CD4-positive, CD25-positive, alpha-beta regulatory T cell (primary cell): ENCODE results near the gene GSK3B. TPM values are rescaled to one million over a fixed set of nuclear protein-coding genes. Genes with fewer than 3 reads are reported as not detected.
A peak's percentile ranks its signal among the peaks of the same experiment; 100 is the strongest.

Experiments used
- ATAC-seq, 2 donors: fragments of 150-1000 bp; cut with Tn5 transposase; one replicate each; pipeline ENCODE4 v1.10.0; 2021; ENCODE audit warnings: low read depth in 2 of 2, moderate number of reproducible peaks in 2 of 2, moderate library complexity in 1 of 2
- DNase-seq, 3 donors: peaks; one replicate each; pipeline versions ENCODE4 v3.0.0 to v3.0.0-alpha.2; 2012 to 2022; ENCODE audit warnings: mixed read lengths in 1 of 3
- H3K27ac ChIP-seq: one replicate; pipeline ENCODE4 v1.7.0; 2013; ENCODE audit warnings: mild to moderate bottlenecking, low read length; ENCODE audit not compliant: insufficient read depth, poor library complexity, severe bottlenecking
- H3K27me3 ChIP-seq: one replicate; pipeline ENCODE4 v1.7.0; 2013; ENCODE audit warnings: low read length; ENCODE audit not compliant: control insufficient read depth, insufficient read depth
- H3K36me3 ChIP-seq: one replicate; pipeline ENCODE4 v1.7.0; 2013; ENCODE audit warnings: mild to moderate bottlenecking, low read length, moderate library complexity; ENCODE audit not compliant: control insufficient read depth, insufficient read depth
- H3K4me1 ChIP-seq: 2 replicates; pipeline ENCODE4 v1.7.0; 2013; ENCODE audit warnings: mild to moderate bottlenecking, low read length; ENCODE audit not compliant: insufficient read depth, control insufficient read depth, poor library complexity, severe bottlenecking
- H3K4me3 ChIP-seq: one replicate; pipeline ENCODE4 v1.7.0; 2013; ENCODE audit warnings: low read depth, mild to moderate bottlenecking, low read length, moderate library complexity
- H3K9me3 ChIP-seq, 2 experiments: 1 replicate in 1 of 2; 2 replicates in 1 of 2; pipeline ENCODE4 v1.7.0; 2013; ENCODE audit warnings: low read length in 2 of 2, mild to moderate bottlenecking in 1 of 2, moderate library complexity in 1 of 2; ENCODE audit not compliant: control insufficient read depth in 2 of 2
- H3K27ac Mint-ChIP-seq, 3 donors: one replicate each; pipeline ENCODE4 v1.8.0; 2020 to 2022; ENCODE audit warnings: mild to moderate bottlenecking in 3 of 3, mixed read lengths in 3 of 3, moderate library complexity in 2 of 3
- H3K27me3 Mint-ChIP-seq: one replicate; pipeline ENCODE4 v1.8.0; 2022; ENCODE audit warnings: mild to moderate bottlenecking, mixed read lengths
- H3K36me3 Mint-ChIP-seq: one replicate; pipeline ENCODE4 v1.8.0; 2020; ENCODE audit warnings: mixed read lengths
- H3K4me1 Mint-ChIP-seq, 4 donors: one replicate each; pipeline ENCODE4 v1.8.0; 2020 to 2022; ENCODE audit warnings: mixed read lengths in 4 of 4, mild to moderate bottlenecking in 1 of 4
- H3K4me3 Mint-ChIP-seq, 4 donors: one replicate each; pipeline ENCODE4 v1.8.0; 2020 to 2022; ENCODE audit warnings: mild to moderate bottlenecking in 4 of 4, mixed read lengths in 4 of 4, moderate library complexity in 3 of 4
- H3K9me3 Mint-ChIP-seq, 7 donors: one replicate each; pipeline ENCODE4 v1.8.0; 2020 to 2022; ENCODE audit warnings: mixed read lengths in 7 of 7, mild to moderate bottlenecking in 3 of 7, moderate library complexity in 2 of 7
- polyA plus RNA-seq, 4 donors: library from polyadenylated mRNA; unstranded; fragments of 300-500 nt; fragmentation: Illumina TruSeq; gene quantifications; one replicate each; pipeline ENCODE4 v1.2.3, GENCODE V29; 2021
- total RNA-seq: library from RNA; stranded (reverse); gene quantifications from one replicate; pipeline ENCODE4 v1.2.3, GENCODE V29; 2022

The GSK3B gene
- total and polyA plus RNA-seq, 5 donors from 2014 or later: 12.9 to 45.4 (median 15.7) TPM

DNA sequence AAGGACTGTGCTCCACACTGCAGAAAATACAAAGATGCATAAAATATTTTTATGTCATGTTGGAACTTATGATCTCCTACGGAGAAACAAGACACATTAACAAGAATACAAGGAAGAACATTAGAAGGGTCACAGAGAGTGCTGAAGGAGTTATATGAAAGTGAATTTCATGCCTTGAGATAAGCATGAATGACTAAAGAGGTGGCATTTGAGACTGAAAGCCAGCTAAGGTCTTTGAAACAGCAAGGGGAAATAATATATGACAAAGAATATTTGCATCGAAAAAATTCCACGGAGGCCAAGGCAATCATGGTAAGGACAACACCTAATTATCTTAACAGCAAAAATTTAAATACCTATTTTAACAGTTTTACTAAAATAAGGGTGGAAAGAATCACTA is 12.5 kb downstream of the GSK3B start:
- H3K4me1 Mint-ChIP-seq: peaks cover 43 to 70% (median 53%) of the 10 kb centered on the region in 4 donors
- H3K36me3 Mint-ChIP-seq: peaks cover 12% of the 10 kb centered on the region
- ATAC-seq (no peak), DNase-seq (no peak)
- H3K4me1 ChIP-seq: peaks cover 35% of the 10 kb centered on the region
- no peak overlapping the region for H3K4me3 ChIP-seq
- H3K27ac ChIP-seq: no peak overlapping the region
- H3K36me3 ChIP-seq: peaks cover 6% of the 10 kb centered on the region
- no peaks in the 10 kb centered on the region for H3K27me3 ChIP-seq
- H3K9me3 Mint-ChIP-seq: no peaks in the 10 kb centered on the region
- no peaks in the 10 kb centered on the region for H3K9me3 ChIP-seq
- H3K27ac Mint-ChIP-seq: peak overlapping the region in 2 of 3 donors; percentile 65 to 76
- H3K27me3 Mint-ChIP-seq: no peaks in the 10 kb centered on the region
- H3K4me3 Mint-ChIP-seq: peak overlapping the region in 1 of 4 donors; percentile 0

DNA sequence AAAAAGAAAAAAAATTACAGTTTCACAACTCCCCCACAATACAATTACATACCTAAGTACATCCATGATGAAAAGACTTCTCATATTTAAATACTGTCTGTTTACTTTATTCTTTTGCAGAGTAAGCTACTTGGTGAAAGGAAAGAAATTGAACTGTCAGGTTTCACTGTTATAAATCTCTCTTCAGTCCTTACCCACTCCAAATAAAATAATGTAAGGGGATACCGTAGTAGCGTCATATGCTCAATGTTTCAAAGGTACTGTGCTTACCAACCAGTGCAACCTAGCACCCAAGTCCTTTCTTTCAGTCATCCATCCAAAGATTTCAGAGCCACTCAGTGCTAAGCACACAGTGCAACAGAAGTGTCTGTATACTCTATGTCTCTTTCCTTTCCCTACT is 13.4 kb downstream of the GSK3B start:
- no peaks in the 10 kb centered on the region for H3K27me3 Mint-ChIP-seq
- Histone ChIP-seq H3K4me3 (no peak overlapping the region), H3K27me3 (no peaks in the 10 kb centered on the region), H3K36me3 (peaks cover 6% of the 10 kb centered on the region), H3K27ac (no peak overlapping the region), H3K9me3 (no peaks in the 10 kb centered on the region), H3K4me1 (peaks cover 26% of the 10 kb centered on the region)
- H3K4me3 Mint-ChIP-seq: peak overlapping the region in 1 of 4 donors; percentile 10
- DNase-seq: no peak
- peaks cover 18% of the 10 kb centered on the region for H3K36me3 Mint-ChIP-seq
- peaks cover 42 to 66% (median 53%) of the 10 kb centered on the region in 4 donors for H3K4me1 Mint-ChIP-seq
- no peak for ATAC-seq
- H3K9me3 Mint-ChIP-seq: peaks cover 0 to 5% (median 0%) of the 10 kb centered on the region in 7 donors
- peak overlapping the region in 1 of 3 donors; percentile 10 for H3K27ac Mint-ChIP-seq

DNA sequence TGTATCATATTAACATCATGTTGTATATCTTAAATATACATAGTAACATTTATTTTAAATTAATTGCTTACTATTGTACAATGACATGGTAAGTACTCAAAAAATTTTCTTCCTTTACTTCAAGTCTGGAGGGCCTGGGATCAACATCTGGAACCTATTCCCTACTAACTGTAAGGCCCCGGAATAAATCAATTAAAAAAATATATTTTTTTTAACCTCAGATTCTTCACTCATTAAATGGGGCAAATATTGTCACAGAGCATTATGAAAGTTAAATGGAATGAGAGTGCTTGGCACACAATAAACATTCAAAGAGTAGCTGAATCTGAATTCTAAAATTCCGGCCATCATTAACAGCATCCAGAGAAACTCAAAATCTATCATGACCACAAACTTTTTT is 16.5 kb downstream of the GSK3B start:
- Histone ChIP-seq H3K4me1 (peaks cover 17% of the 10 kb centered on the region), H3K27me3 (no peaks in the 10 kb centered on the region), H3K36me3 (peaks cover 3% of the 10 kb centered on the region), H3K4me3 (no peak overlapping the region), H3K27ac (no peak overlapping the region), H3K9me3 (no peaks in the 10 kb centered on the region)
- Mint-ChIP-seq H3K9me3 (peaks cover 0 to 5% (median 0%) of the 10 kb centered on the region in 7 donors), H3K4me3 (peak overlapping the region in 1 of 4 donors; percentile 39), H3K27ac (peak overlapping the region in 1 of 3 donors; percentile 12), H3K27me3 (no peaks in the 10 kb centered on the region), H3K4me1 (peaks cover 50 to 79% (median 67%) of the 10 kb centered on the region in 4 donors), H3K36me3 (peaks cover 29% of the 10 kb centered on the region)
- no peak for DNase-seq
- no peak for ATAC-seq

DNA sequence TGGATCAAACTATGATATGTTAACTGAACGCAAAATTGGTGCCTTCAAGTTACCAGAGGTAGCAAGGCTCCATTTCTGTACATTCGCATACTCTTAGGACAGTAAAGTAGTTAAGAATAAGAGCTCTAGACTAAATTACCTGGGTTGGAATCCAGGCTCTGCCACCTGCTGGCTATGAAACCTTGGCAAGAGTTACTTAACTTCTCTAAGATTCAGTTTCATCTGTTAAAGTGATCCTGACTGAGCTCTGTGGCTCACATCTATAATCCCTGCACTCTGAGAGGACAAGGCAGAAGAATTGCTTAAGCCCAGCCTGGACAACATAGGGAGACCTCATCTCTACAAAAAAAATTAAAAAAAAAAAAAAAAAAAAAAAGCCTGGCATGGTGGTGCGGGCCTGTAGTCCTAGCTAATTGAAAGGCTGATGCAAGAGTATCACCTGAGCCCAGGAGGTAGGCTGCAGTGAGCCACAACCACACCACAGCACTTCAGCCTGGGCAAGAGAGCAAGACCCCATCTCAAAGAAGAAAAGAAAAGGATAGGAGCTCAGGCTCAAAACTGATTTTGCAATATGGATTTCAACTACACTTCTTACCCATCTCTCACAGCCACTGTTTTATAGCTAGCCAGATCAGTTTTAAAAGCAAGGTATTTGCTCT is 21.3 kb downstream of the GSK3B start:
- Mint-ChIP-seq H3K4me3 (no peak overlapping the region), H3K4me1 (peaks cover 43 to 74% (median 60%) of the 10 kb centered on the region in 4 donors), H3K36me3 (peaks cover 23% of the 10 kb centered on the region), H3K27ac (peak overlapping the region in 1 of 3 donors; percentile 47), H3K27me3 (no peaks in the 10 kb centered on the region), H3K9me3 (peaks cover 0 to 5% (median 0%) of the 10 kb centered on the region in 7 donors)
- H3K9me3 ChIP-seq: no peaks in the 10 kb centered on the region
- no peaks in the 10 kb centered on the region for H3K36me3 ChIP-seq
- H3K27me3 ChIP-seq: no peaks in the 10 kb centered on the region
- peak in 1 of 3 donors; percentile 9 for DNase-seq
- no peak overlapping the region for H3K4me3 ChIP-seq
- no peak for ATAC-seq
- H3K4me1 ChIP-seq: peaks cover 16% of the 10 kb centered on the region
- H3K27ac ChIP-seq: no peak overlapping the region

DNA sequence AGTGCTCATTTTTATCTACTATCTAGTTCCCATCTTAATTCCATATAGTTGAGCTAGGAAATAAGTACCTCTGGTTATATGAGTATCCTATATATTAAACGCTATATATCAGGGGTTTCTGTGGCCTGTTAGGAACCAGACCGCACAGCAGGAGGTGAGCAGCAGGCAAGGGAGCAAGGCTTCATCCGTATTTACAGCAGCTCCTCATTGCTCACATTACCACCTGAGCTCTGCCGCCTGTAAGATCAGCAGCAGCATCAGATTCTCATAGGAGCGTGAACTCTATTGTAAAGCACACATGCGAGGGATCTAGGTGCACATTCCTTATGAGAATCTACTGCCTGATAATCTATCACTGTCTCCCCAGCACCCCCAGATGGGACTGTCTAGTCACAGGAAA is 23.0 kb downstream of the GSK3B start:
- Histone ChIP-seq H3K4me1 (peaks cover 10% of the 10 kb centered on the region), H3K36me3 (no peaks in the 10 kb centered on the region), H3K27me3 (no peaks in the 10 kb centered on the region), H3K9me3 (no peaks in the 10 kb centered on the region), H3K4me3 (no peak overlapping the region), H3K27ac (no peak overlapping the region)
- no peak overlapping the region for H3K4me3 Mint-ChIP-seq
- no peaks in the 10 kb centered on the region for H3K27me3 Mint-ChIP-seq
- no peak for ATAC-seq
- DNase-seq: no peak
- H3K27ac Mint-ChIP-seq: peak overlapping the region in 2 of 3 donors; percentile 30 to 57
- H3K4me1 Mint-ChIP-seq: peaks cover 48 to 81% (median 68%) of the 10 kb centered on the region in 4 donors
- peaks cover 0 to 5% (median 0%) of the 10 kb centered on the region in 7 donors for H3K9me3 Mint-ChIP-seq
- peaks cover 21% of the 10 kb centered on the region for H3K36me3 Mint-ChIP-seq

DNA sequence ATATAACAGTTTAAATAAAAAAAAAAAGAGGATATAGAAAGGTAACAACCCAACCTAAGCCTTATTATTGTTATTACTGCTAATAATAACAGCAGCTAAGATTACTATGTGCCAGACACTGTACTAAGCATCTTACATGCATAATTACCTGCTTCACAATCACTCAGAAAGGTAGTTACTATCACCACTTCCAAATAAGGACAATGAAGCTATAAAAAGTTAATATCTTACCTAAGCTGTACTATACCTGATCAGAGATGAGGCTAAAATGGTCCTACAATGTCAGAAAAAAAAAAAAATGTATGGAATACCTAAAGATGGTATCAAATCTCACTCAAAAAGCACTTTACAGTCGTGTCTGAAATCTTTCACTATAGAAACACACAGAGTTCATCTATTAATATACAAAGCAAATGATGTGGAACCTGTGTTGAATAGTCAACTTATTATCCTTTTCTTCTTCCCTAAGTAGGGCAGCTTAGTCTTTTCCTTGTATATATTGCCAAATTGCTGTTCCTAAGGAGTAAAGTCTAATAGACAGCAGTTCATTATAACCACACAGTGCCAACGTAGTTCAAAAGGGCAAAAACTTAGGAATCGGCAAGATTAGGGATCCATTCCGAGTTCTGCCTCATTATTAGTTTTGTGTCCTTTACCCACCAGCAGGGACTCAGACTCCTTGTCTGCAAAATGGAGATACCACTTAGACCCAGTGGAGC is 23.8 kb downstream of the GSK3B start:
- H3K36me3 ChIP-seq: peaks cover 2% of the 10 kb centered on the region
- H3K4me3 Mint-ChIP-seq: peak overlapping the region in 1 of 4 donors; percentile 0

DNA sequence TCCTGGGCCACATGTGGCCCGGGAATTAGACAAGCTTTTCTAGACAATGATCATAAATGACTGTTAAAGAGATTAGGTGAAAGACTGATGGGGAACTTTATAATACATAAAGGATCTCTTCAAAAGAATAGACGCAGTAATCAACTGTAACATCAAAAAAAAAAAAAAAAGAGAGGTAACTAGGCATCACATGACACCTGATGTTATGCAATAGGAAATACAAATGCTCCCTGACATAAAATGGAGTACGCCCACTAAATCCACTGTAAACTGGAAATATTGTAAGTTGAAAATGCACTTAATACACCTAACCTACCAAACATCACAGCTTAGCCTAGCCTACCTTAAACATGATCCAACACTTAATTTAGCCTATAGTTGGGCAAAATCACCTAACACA is 27.2 kb downstream of the GSK3B start:
- Histone ChIP-seq H3K4me3 (peak overlapping the region; percentile 11), H3K4me1 (peaks cover 10% of the 10 kb centered on the region), H3K9me3 (peaks cover 0 to 2% of the 10 kb centered on the region in 2 experiments), H3K27ac (no peak overlapping the region), H3K36me3 (peaks cover 2% of the 10 kb centered on the region), H3K27me3 (no peaks in the 10 kb centered on the region)
- Mint-ChIP-seq H3K36me3 (peaks cover 18% of the 10 kb centered on the region), H3K9me3 (peaks cover 0 to 3% (median 0%) of the 10 kb centered on the region in 7 donors), H3K4me3 (no peak overlapping the region), H3K4me1 (peaks cover 37 to 69% (median 59%) of the 10 kb centered on the region in 4 donors), H3K27me3 (no peaks in the 10 kb centered on the region), H3K27ac (no peak overlapping the region)
- no peak for DNase-seq
- ATAC-seq: no peak

More for the DNA sequence above, 23.8 kb downstream of the GSK3B start:
- no peaks in the 10 kb centered on the region for H3K27me3 Mint-ChIP-seq
- Histone ChIP-seq H3K9me3 (peaks cover 0 to 2% of the 10 kb centered on the region in 2 experiments), H3K27ac (no peak overlapping the region), H3K27me3 (no peaks in the 10 kb centered on the region), H3K4me1 (peaks cover 10% of the 10 kb centered on the region), H3K4me3 (no peak overlapping the region)
- ATAC-seq: no peak
- H3K9me3 Mint-ChIP-seq: peaks cover 0 to 3% (median 0%) of the 10 kb centered on the region in 7 donors
- H3K36me3 Mint-ChIP-seq: peaks cover 24% of the 10 kb centered on the region
- H3K27ac Mint-ChIP-seq: no peak overlapping the region
- peaks cover 45 to 78% (median 67%) of the 10 kb centered on the region in 4 donors for H3K4me1 Mint-ChIP-seq
- DNase-seq: no peak
